Dedifferentiated amniotic fluid mesenchymal stem cell (primary cell): ENCODE data around the gene ELSPBP1.
"Not testable (repeated sequence)": the region's sequence is repeated elsewhere in the genome, so short reads cannot be mapped to it uniquely, and the experiment has no call there.

Experiments used
- DNase-seq: peaks from one replicate; pipeline ENCODE4 v3.0.0-alpha.2; 2016; ENCODE audit errors: extremely low spot score

ELSPBP1 gene

GRCh38 chr19:48043675-48044258 is 49.3 kb downstream of the ELSPBP1 start, which contains the start of gene CABP5:
TSS of gene CABP5 (minus strand) at chr19:48044079. CDS start at chr19:48043922, 157 bp downstream.
- DNase-seq: no peak

GRCh38 chr19:48044561-48044960 is 50.1 kb downstream of the ELSPBP1 start:
- DNase-seq: no peak

GRCh38 chr19:48051335-48052033 is 57.1 kb downstream of the ELSPBP1 start:
- DNase-seq: no peak

- no peak for DNase-seq
Observed at GRCh38 chr19:48053076-48053475, 58.6 kb downstream of the ELSPBP1 start.

GRCh38 chr19:48053856-48054255 is 59.4 kb downstream of the ELSPBP1 start:
- DNase-seq: no peak

GRCh38 chr19:48059331-48059730 is 64.9 kb downstream of the ELSPBP1 start:
- no peak for DNase-seq

- DNase-seq: no peak
Observed at GRCh38 chr19:48060381-48060780, 65.9 kb downstream of the ELSPBP1 start.

- no peak for DNase-seq
Observed at GRCh38 chr19:48061401-48062344, 67.2 kb downstream of the ELSPBP1 start.

GRCh38 chr19:48064509-48064908 is 70.1 kb downstream of the ELSPBP1 start:
- no peak for DNase-seq

- DNase-seq: no peak
Observed at GRCh38 chr19:48069435-48069834, 75.0 kb downstream of the ELSPBP1 start.

GRCh38 chr19:48070177-48070769 is 75.8 kb downstream of the ELSPBP1 start:
- not testable (repeated sequence) for DNase-seq
